Fibroblast of skin of abdomen (primary cell): ENCODE data around the gene GLOD4. TPM values are rescaled to one million over a fixed set of nuclear protein-coding genes. Genes with fewer than 3 reads are reported as not detected.
"Not testable (repeated sequence)": the region's sequence is repeated elsewhere in the genome, so short reads cannot be mapped to it uniquely, and the experiment has no call there.

ENCODE experiments used
- DNase-seq: peaks from one replicate; pipeline ENCODE4 v3.0.0-alpha.2; 2013
- polyA plus RNA-seq, 2 experiments: library from polyadenylated mRNA; unstranded; fragments of 120-200 nt; gene quantifications; one replicate each; pipeline ENCODE4 v1.2.1, GENCODE V29; 2013; ENCODE audit not compliant: insufficient read length in 2 of 2

GLOD4 gene
- polyA plus RNA-seq (2013, experiment 1 of 2; ENCODE audit: insufficient read length), result 49.2 TPM
- 52.8 TPM for polyA plus RNA-seq (2013, experiment 2 of 2; ENCODE audit: insufficient read length)

GRCh38 chr17:781805-782731, at the start of gene GLOD4, which contains the start of gene MRM3:
Gene GLOD4 (minus strand): TSS chr17:782280. CDS start chr17:782255, 25 bp downstream.
Gene MRM3 (plus strand): TSS chr17:782353. CDS start chr17:782379, 26 bp downstream.
- peak; percentile 87 for DNase-seq

DNA sequence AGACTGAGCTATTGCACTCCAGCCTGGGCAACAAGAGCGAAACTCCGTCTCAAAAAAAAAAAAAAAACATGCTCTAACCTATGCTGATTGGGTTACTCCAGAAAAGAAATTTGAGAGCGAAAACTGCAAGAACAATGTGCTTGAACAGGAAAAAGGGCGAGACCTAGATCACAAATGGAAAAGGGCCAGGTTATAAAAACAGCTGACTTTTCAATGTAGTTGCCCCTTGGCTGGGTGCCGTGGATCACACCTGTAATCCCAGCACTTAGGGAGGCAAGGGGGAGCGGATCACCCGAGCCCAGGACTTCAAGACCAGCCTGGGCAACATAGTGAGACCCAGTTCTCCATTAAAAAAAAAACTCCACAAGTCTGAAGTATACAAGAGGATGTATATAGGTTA, 48.9 kb upstream of the GLOD4 start:
- no peak for DNase-seq

GRCh38 chr17:830381-830780, 48.3 kb upstream of the GLOD4 start:
- DNase-seq, result no peak

- DNase-seq, result not testable (repeated sequence)
These were observed 47.5 kb upstream of the GLOD4 start for GRCh38 chr17:829614-830013.

DNA sequence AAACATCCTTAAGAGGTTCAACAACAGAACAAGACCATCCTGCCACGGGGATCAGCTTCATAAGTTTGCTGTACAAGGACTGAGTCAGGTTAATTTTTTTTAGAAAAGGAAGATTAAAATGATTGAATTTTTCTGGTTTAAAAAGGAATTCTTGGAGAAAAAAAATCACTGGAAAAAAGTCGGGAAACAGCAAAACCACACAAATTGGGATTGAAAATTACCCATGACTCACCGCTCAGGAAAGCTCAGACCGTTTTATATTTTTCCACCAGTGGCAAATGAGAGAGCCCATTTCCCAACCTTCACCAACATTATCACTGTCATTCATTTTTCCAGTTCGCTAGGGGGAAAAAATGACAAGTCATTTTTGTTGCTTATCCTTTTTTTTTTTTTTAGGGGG, 46.7 kb upstream of the GLOD4 start:
- peak; percentile 68 for DNase-seq

DNA sequence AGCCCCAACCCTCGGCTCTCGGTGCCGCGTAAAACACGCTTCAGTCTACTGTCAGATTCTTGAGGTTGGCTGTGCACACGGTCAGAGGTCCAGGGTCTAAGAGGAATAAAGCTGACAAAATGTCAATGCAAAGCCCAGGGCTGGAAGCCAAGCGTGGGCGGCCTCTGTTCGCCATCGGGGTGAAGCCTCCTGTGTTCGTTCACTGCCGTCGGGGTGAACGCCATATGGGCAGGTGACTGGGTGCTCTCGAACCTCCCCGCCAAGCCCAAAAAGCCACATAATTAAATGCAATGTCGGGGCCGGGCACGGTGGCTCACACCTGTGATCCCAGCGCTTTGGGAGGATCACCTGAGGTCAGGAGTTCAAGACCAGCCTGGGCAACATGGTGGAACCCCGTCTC, 44.7 kb upstream of the GLOD4 start:
- no peak for DNase-seq

GRCh38 chr17:825216-825615, 43.1 kb upstream of the GLOD4 start:
- no peak for DNase-seq

- no peak for DNase-seq
These were observed 42.3 kb upstream of the GLOD4 start for GRCh38 chr17:824378-824777.

DNA sequence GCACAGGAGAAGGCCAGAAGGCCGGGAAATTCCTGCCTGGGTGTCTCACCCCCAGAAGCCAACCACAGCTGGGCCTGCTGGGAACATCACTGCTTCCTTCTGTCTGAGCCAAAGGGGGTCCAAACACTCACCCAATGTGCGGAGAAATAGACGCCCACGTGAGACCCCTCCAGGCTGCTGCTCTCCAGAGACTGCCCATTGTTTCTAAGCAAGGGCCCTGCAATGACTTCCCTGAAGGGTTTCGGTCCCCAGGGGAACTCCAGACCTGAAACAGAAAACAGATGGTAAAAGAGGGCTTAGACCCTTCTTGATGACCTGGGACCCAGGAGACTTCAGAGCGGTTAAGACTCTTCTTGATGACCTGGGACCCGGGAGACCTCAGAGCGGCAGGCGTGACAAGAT, 41.4 kb upstream of the GLOD4 start:
- no peak for DNase-seq

DNA sequence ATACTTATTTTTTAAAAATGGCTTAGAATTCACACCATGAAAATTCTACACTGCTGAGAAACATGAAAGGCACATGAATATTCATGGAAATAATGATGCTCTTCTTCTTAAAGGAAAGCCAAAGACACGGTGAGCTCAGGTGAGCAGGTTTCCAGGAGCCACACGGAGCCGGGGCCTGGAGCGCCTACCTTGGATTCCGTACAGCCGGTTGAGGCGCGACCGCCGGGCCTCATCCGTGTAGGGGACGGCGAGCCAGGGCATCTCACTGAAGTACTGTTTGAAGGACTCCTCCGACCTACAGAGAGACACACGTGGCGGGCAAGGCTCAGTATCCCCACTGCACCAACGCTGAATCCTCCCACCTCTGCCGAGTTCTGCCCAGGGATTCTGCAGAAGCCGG, 37.2 kb upstream of the GLOD4 start:
- no peak for DNase-seq

DNA sequence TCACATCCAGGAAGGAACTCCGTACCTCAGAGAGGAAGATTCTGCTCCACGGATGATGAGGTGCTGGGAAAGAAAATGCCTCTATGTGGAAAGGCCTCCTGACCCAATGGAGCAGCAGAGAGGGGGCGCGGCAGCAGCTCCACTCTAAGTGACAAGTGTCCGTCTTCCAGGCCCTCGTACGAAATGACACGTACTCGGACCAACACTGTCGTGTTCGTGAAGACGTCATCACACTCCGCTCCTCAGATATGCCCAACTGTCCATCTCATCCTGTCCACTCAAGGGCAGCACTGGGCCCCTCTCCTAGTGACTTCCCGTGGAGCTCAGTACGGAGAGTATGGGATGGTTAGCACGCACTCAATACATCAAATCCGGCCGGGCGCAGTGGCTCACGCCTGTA, 32.3 kb upstream of the GLOD4 start:
- DNase-seq, result no peak

GRCh38 chr17:812638-813204, 30.6 kb upstream of the GLOD4 start:
- no peak for DNase-seq

DNA sequence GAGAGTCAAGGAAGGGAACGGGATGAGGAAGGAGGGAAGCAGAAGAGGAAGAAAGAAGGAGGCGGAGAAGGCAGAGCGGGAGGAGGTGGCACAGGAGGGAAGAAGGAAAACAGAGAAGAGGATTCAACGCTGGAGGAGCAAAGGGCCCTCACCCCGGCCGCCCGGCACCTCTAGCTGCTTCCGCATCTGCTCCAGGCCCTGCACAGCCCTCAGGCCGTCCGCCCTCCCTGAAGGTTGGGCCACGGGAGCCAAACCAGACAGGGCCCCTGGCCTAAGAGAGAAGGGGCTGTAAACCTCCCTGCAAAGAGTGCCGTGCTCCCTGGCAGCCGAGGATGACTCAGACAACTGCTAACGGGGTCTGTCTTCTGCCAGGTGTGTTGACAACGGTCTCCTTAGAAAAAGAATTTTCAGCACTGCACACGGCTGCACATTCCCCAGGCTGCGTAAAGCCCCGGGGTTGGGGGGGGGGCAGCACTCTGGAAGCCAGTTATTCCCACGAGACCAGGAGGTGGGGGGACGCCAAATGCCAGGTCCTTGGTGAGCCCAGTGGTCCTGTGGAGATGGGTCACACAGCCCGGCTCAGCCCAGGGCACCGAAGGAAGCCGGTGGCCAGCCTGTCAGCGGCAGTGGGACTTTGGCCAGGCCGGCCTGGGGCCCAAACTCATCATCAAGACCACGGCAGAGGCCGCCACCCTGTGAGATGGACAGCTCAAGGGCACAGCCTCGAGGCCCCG, 29.1 kb upstream of the GLOD4 start:
- DNase-seq, result no peak

DNA sequence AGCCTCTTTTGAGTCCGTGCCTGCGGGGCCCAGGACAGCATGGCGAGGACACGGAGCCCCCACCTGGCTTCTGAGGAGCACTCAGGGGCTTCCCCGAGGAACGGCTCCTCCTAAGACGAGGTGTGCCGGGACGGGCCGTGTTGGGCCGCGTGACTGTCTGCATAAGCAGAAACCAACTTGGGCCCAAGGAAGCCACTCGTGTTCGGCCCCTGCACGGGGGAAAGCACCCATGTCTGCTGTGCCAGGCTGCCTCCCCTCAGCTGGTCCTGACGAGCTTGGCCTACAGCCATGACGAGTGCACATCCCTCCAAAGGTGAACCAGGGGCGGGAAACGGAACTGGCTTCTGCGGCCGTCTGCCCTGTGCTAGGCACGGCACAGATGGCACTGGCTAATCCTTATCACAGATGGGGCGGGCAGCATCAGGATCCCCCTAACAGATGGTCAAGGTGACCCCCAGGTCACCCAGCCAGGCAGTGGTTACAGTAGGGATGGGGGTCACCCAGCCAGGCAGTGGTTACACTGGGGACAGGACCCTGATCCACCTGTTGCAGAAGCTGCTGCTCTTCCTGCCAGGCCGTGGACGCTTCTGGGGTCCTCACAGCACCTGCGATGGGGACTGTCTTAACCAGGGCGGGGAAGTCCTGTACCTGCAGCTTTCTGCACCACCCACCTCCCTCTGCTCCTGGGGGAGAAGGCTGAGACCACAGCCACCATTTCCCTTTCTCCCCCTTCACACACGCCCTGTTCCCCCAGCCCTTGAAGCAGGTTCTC, 25.6 kb upstream of the GLOD4 start:
- no peak for DNase-seq

GRCh38 chr17:806781-807522, 24.9 kb upstream of the GLOD4 start:
- DNase-seq, result no peak

GRCh38 chr17:806346-806745, 24.3 kb upstream of the GLOD4 start:
- DNase-seq, result no peak

DNA sequence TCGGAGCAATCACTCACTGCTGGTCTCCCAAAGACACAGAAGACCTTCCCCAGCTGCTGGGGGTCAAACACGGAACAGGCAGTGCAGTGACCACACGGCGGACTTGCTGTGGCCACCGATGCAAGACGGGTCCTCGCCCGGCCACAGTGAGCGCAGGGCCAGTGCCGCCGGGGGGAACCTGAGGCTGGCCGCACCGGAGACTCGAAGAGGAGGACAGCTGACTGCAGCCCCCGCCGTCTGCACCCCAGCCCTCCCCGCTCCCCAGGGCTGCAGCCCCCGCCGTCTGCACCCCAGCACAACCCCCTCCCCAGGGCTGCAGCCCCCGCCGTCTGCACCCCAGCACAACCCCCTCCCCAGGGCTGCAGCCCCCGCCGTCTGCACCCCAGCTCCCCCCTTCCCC, 23.8 kb upstream of the GLOD4 start:
- DNase-seq, result not testable (repeated sequence)

- no peak for DNase-seq
These were observed 22.7 kb upstream of the GLOD4 start for GRCh38 chr17:804541-805435.

- DNase-seq, result no peak
These were observed 21.1 kb upstream of the GLOD4 start for GRCh38 chr17:802901-803881.
